Fibroblast of lung (primary cell): ENCODE measurements around the gene MAP3K7CL. TPM values are rescaled to one million over a fixed set of nuclear protein-coding genes. Genes with fewer than 3 reads are reported as not detected.
A peak's percentile ranks its signal among the peaks of the same experiment; 100 is the strongest.

Experiments used
- DNase-seq, 2 donors: peaks; one replicate each; pipeline versions ENCODE4 v3.0.0 to v3.0.0-alpha.2; 2010; ENCODE audit warnings: low read depth in 2 of 2
- H2AFZ ChIP-seq: 2 replicates; pipeline ENCODE4 v1.5.1; 2012; ENCODE audit warnings: low read length, control low read depth, inconsistent platforms
- H3K27ac ChIP-seq: 2 replicates; pipeline ENCODE4 v1.5.1; 2011; ENCODE audit warnings: low read length, control low read depth; ENCODE audit not compliant: insufficient read depth
- H3K27me3 ChIP-seq: 2 replicates; pipeline ENCODE4 v1.5.1; 2011; ENCODE audit warnings: mild to moderate bottlenecking, low read length; ENCODE audit not compliant: control insufficient read depth, insufficient read depth
- H3K36me3 ChIP-seq: 2 replicates; pipeline ENCODE4 v1.5.1; 2011; ENCODE audit warnings: low read length; ENCODE audit not compliant: control insufficient read depth, insufficient read depth
- H3K4me1 ChIP-seq: 2 replicates; pipeline ENCODE4 v1.5.1; 2011; ENCODE audit warnings: low read length; ENCODE audit not compliant: control insufficient read depth, insufficient read depth; ENCODE audit errors: extremely low read depth
- H3K4me2 ChIP-seq: 2 replicates; pipeline ENCODE4 v1.5.1; 2011; ENCODE audit warnings: low read length, control low read depth; ENCODE audit not compliant: insufficient read depth; ENCODE audit errors: extremely low read depth
- H3K4me3 ChIP-seq, 4 experiments: fragments of 200-600 bp in 1 of 4; sonication (generic) in 1 of 4; replicated peaks in 1 of 4; 2 replicates each; pipeline ENCODE4 v1.5.1; 2011 to 2016; ENCODE audit warnings: low read length in 4 of 4, low read depth in 3 of 4, mild to moderate bottlenecking in 3 of 4, control low read depth in 2 of 4, inconsistent platforms in 1 of 4, mixed read lengths in 1 of 4; ENCODE audit not compliant: insufficient read depth in 1 of 4; ENCODE audit errors: control extremely low read depth in 1 of 4
- H3K79me2 ChIP-seq: 2 replicates; pipeline ENCODE4 v1.5.1; 2012; ENCODE audit warnings: mild to moderate bottlenecking, low read length, inconsistent platforms; ENCODE audit not compliant: control insufficient read depth, insufficient read depth
- H3K9ac ChIP-seq: 2 replicates; pipeline ENCODE4 v1.5.1; 2011; ENCODE audit warnings: mild to moderate bottlenecking, low read length, control low read depth; ENCODE audit not compliant: insufficient read depth
- H3K9me3 ChIP-seq: 2 replicates; pipeline ENCODE4 v1.5.1; 2012; ENCODE audit warnings: low read depth, low read length; ENCODE audit not compliant: control insufficient read depth, insufficient read depth
- H4K20me1 ChIP-seq: 2 replicates; pipeline ENCODE4 v1.5.1; 2011; ENCODE audit warnings: low read length; ENCODE audit not compliant: control insufficient read depth, insufficient read depth; ENCODE audit errors: extremely low read depth
- CTCF ChIP-seq, 2 donors: IDR thresholded peaks in 1 of 2; conservative IDR thresholded peaks in 1 of 2; 1 replicate in 1 of 2; 2 replicates in 1 of 2; pipeline ENCODE4 v1.5.1; 2011 to 2012; ENCODE audit warnings: low read length in 2 of 2, control low read depth in 1 of 2, inconsistent platforms in 1 of 2, low read depth in 1 of 2, mild to moderate bottlenecking in 1 of 2
- EZH2 ChIP-seq: IDR thresholded peaks from 2 replicates; pipeline ENCODE4 v1.5.1; 2012; ENCODE audit warnings: low read length, control low read depth, mild to moderate bottlenecking; ENCODE audit errors: missing control alignments
- polyA plus RNA-seq, 2 donors: library from polyadenylated mRNA; depleted of rRNA in 1 of 2; stranded (reverse) in 1 of 2; unstranded in 1 of 2; fragments of >200 nt; gene quantifications; 2 replicates each; pipeline ENCODE4 v1.2.1, GENCODE V29; 2011 to 2012; ENCODE audit warnings: missing spikeins in 1 of 2
- total RNA-seq: library from RNA; depleted of rRNA; stranded (reverse); fragments of >200 nt; gene quantifications from 2 replicates; pipeline ENCODE4 v1.2.1, GENCODE V29; 2014

The MAP3K7CL gene
- total and polyA plus RNA-seq, 2 donors (not counting 1 experiment from before 2014, with no cell fraction given) = 58.3 to 176 TPM

- no peaks in the 10 kb centered on the region for H3K79me2 ChIP-seq
- H3K27ac ChIP-seq = peak overlapping the region; percentile 78
- H3K4me3 ChIP-seq = peak overlapping the region in 3 of 4 experiments; percentile 17 to 51 (median 44)
- TF ChIP-seq CTCF (conservative IDR thresholded peaks at IDR 0.05 in 1 of 2, IDR thresholded peaks at IDR 0.05 in 1 of 2; ENCODE audit: low read depth in 1 of 2, low read length in 2 of 2) (peak; percentile 29 to 53), EZH2 (no peak)
- DNase-seq = peak; percentile 93 to 95
- H3K4me2 ChIP-seq = peak overlapping the region; percentile 64
- no peaks in the 10 kb centered on the region for H3K36me3 ChIP-seq
- H2AFZ ChIP-seq = peak overlapping the region; percentile 3
- no peaks in the 10 kb centered on the region for H4K20me1 ChIP-seq
- H3K9me3 ChIP-seq = no peaks in the 10 kb centered on the region
- H3K4me1 ChIP-seq = peaks cover 7% of the 10 kb centered on the region
- no peak overlapping the region for H3K9ac ChIP-seq
- H3K27me3 ChIP-seq = no peaks in the 10 kb centered on the region
Observed at GRCh38 chr21:29195981-29196669, 65.7 kb downstream of the MAP3K7CL start.

DNA sequence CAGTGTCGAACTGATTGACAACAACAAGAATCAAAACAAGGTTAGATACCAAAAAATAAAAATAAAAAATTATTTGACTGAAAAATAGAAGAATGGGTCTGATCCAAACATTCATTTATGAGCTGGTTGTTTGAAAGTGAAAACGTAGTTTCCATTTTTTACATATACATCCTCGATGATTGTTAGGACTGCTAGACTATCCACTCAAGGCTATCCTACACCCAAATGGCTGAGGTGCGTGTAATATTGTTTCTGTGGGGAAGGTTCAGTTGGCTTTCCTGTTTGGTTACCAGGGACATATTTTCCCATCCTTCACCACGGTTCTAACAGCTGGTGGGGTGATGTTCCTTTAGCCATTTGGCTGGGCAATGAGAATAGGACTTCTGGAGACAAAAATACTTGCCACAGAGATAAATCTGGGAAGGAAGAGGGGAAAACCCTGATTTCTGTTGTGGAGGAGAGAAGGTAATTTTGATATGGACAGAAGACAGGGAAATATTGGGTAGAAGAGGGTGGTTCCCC lies 66.3 kb downstream of the MAP3K7CL start:
- H3K9ac ChIP-seq = no peak overlapping the region
- H3K4me1 ChIP-seq = peaks cover 7% of the 10 kb centered on the region
- peak overlapping the region; percentile 1 for H3K4me2 ChIP-seq
- no peaks in the 10 kb centered on the region for H3K36me3 ChIP-seq
- H3K27me3 ChIP-seq = no peaks in the 10 kb centered on the region
- H4K20me1 ChIP-seq = no peaks in the 10 kb centered on the region
- H3K4me3 ChIP-seq = no peak overlapping the region
- DNase-seq = no peak
- peak overlapping the region; percentile 78 for H3K27ac ChIP-seq
- TF ChIP-seq EZH2 (no peak), CTCF (conservative IDR thresholded peaks at IDR 0.05 in 1 of 2, IDR thresholded peaks at IDR 0.05 in 1 of 2; ENCODE audit: low read depth in 1 of 2, low read length in 2 of 2) (no peak)
- no peaks in the 10 kb centered on the region for H3K79me2 ChIP-seq
- peak overlapping the region; percentile 8 for H2AFZ ChIP-seq
- no peaks in the 10 kb centered on the region for H3K9me3 ChIP-seq

DNA sequence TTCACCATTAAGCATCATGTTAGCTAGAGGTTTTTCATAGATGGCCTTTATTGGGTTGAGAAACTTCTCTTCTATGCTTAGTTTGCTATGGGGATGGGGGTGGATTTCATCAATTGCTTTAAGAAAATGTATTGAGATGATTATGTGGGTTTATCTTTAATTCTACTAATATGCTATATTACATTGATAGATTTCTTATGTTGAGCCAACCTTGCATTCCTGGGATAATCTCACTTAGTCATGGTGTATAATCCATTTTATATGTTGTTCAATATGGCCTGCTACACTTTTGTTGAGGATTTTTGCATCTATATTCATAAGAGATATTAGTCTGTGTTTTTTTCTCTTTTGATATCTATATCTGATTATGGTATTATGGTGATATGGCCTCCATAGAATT lies 70.7 kb downstream of the MAP3K7CL start:
- no peaks in the 10 kb centered on the region for H4K20me1 ChIP-seq
- H3K79me2 ChIP-seq = no peaks in the 10 kb centered on the region
- no peak overlapping the region for H3K4me2 ChIP-seq
- no peak overlapping the region for H2AFZ ChIP-seq
- no peak for DNase-seq
- no peak overlapping the region for H3K9ac ChIP-seq
- H3K4me3 ChIP-seq = no peak overlapping the region
- TF ChIP-seq EZH2 (no peak), CTCF (conservative IDR thresholded peaks at IDR 0.05 in 1 of 2, IDR thresholded peaks at IDR 0.05 in 1 of 2; ENCODE audit: low read depth in 1 of 2, low read length in 2 of 2) (no peak)
- H3K9me3 ChIP-seq = no peaks in the 10 kb centered on the region
- H3K36me3 ChIP-seq = no peaks in the 10 kb centered on the region
- H3K27me3 ChIP-seq = no peaks in the 10 kb centered on the region
- H3K27ac ChIP-seq = no peak overlapping the region
- peaks cover 5% of the 10 kb centered on the region for H3K4me1 ChIP-seq
